GM13976 (cell line): ENCODE measurements around the gene SMPD3.

Source experiments
- DNase-seq: peaks from one replicate; pipeline ENCODE4 v3.0.0; 2012; ENCODE audit warnings: low spot score
- in situ Hi-C: fragments of 300-500 bp; cut with MboI; formaldehyde crosslinking; loops from one replicate; pipeline ENCODE4 v1.12.0; 2022; ENCODE audit warnings: low sequenced_read_pairs, mixed read lengths, inconsistent platforms; ENCODE audit not compliant: unreplicated experiment
- TF ChIP-seq, protein P1 (sequence below): IDR thresholded peaks from 2 replicates; pipeline ENCODE4 v1.5.1; 2012; ENCODE audit warnings: borderline replicate concordance, mild to moderate bottlenecking; ENCODE audit not compliant: insufficient read depth; ENCODE audit errors: extremely low read depth, missing control alignments, control extremely low read depth

The SMPD3 gene

GRCh38 chr16:68460067-68460466 lies 11.8 kb upstream of the SMPD3 start:
- TF ChIP-seq, protein P1, sequence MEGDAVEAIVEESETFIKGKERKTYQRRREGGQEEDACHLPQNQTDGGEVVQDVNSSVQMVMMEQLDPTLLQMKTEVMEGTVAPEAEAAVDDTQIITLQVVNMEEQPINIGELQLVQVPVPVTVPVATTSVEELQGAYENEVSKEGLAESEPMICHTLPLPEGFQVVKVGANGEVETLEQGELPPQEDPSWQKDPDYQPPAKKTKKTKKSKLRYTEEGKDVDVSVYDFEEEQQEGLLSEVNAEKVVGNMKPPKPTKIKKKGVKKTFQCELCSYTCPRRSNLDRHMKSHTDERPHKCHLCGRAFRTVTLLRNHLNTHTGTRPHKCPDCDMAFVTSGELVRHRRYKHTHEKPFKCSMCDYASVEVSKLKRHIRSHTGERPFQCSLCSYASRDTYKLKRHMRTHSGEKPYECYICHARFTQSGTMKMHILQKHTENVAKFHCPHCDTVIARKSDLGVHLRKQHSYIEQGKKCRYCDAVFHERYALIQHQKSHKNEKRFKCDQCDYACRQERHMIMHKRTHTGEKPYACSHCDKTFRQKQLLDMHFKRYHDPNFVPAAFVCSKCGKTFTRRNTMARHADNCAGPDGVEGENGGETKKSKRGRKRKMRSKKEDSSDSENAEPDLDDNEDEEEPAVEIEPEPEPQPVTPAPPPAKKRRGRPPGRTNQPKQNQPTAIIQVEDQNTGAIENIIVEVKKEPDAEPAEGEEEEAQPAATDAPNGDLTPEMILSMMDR: no peak
- DNase-seq: no peak
- in situ Hi-C loops: no loop called here

DNA sequence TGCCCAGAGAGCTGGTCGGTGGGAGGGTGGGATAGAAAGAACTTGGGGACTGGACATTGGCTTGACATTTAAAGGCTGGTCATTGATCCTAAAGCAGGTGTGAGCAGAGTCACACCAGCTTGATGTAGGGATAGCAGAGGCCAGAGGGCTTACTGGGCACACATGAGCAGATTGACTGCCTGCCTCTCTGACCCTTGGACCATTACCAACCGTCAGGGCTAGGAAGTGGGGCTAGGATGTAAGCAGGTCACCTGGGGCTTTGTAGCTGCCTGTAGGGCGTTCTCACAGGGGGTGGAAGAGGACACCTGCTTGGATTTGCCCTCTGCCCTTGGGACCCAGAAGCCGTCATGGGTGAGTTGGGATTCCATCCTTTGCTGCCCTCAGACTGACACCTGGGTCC lies 11.1 kb upstream of the SMPD3 start:
- DNase-seq: no peak
- TF ChIP-seq, protein P1: no peak

GRCh38 chr16:68458551-68458950 lies 10.2 kb upstream of the SMPD3 start:
- DNase-seq: no peak
- in situ Hi-C loops: no loop called here
- TF ChIP-seq, protein P1: no peak

More for the DNA sequence above, 11.1 kb upstream of the SMPD3 start:
- in situ Hi-C loops: no loop called here

- in situ Hi-C loops: no loop called here
- DNase-seq: no peak
- TF ChIP-seq, protein P1: no peak
These were observed 9.8 kb upstream of the SMPD3 start for GRCh38 chr16:68458101-68458500.

DNA sequence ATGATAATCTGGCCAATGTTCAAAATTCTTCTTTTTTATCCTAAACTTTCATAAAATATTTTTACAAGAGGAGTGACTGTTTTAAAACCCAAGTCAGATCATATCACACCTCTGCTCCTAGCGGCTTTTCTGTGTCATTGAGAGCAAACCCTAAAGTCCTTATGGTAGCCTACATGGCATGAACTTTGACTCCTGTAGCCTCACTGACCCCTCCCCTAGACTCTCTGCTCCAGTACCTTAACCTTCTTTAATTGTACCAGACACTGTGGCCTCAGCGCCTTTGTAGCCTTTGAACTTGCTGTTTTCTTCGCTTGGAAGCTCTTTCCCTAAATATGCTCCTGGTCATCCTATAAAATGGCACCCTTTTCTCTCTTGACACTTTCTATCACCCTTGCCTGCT lies 7.3 kb upstream of the SMPD3 start:
- in situ Hi-C loops: no loop called here
- DNase-seq: no peak

DNA sequence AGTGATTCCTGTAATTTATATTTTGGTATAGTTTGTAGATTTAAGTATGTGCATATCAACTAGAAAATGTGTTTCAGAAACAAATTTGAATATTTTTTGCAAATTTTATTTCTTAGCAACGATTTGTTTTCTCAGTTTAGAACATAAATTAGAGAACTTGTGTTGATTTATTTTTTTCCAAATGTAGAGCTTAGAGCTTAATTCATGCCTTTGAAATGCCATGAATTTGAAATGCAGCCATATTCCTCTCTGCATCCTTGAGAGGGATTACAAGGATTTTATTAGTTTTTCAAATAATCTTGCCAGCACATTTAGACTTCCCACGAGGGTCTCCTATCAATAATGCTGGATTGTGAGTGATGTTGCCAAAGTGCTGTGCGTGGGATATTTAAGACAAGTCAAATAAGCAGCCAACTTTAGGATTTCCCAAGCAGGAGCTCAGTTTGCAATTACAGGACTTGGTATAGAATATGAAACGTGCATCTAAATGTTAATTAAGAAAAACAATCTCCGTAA lies 6.7 kb upstream of the SMPD3 start:
- TF ChIP-seq, protein P1: no peak
- DNase-seq: no peak
- in situ Hi-C loops: no loop called here

More for the DNA sequence above, 7.3 kb upstream of the SMPD3 start:
- TF ChIP-seq, protein P1: no peak
